Left cardiac atrium (tissue), 4 donors: Measurements from ENCODE around the gene TRIM17. TPM values are rescaled to one million over a fixed set of nuclear protein-coding genes. Genes with fewer than 3 reads are reported as not detected.

Source experiments
- ATAC-seq, 2 donors: fragments of 200-7000 bp; cut with Tn5 transposase; one replicate each; pipeline ENCODE4 v1.9.1; 2020; ENCODE audit warnings: mild to moderate bottlenecking in 2 of 2, moderate library complexity in 2 of 2
- DNase-seq: peaks from one replicate; pipeline ENCODE4 v3.0.0-alpha.2; 2020
- intact Hi-C, 2 donors: fragments of 100-400 bp; cut with DNase I; formaldehyde crosslinking; loops; one replicate each; pipeline versions ENCODE4 v1.14.1 to v1.15.1; 2022 to 2023
- total RNA-seq, 2 donors: library from RNA; stranded (reverse); fragmentation: NEBNext Ultra II Directional; extraction: Animal tissue kit (Norgen Biotek cat#: 25700); gene quantifications; one replicate each; pipeline ENCODE4 v1.2.1, GENCODE V29; 2021
- donor health status: DM: no; HTN: yes; CAD: no.
- donor health status: DM: no; HTN: yes; CAD: no; lungs with severe emphysema.
- donor health status: DM: yes; HTN: yes; CAD: no.
- donor health status: Dilated cardiomyopathy.

The TRIM17 gene
- total RNA-seq, 2 donors from 2014 or later, result 0.42 to 0.88 TPM

- no peak for DNase-seq
- ATAC-seq, result no peak
- intact Hi-C loops, result no loop called here
These were observed 9.3 kb downstream of the TRIM17 start for GRCh38 chr1:228407106-228408040.

- intact Hi-C loops, result no loop called here
- DNase-seq (no peak), ATAC-seq (peak in 1 of 2 donors; percentile 31)
These were observed 10.8 kb downstream of the TRIM17 start for GRCh38 chr1:228405979-228406228.

GRCh38 chr1:228405200-228405978 is 11.3 kb downstream of the TRIM17 start:
- intact Hi-C loops, result no loop called here
- ATAC-seq (no peak), DNase-seq (no peak)

GRCh38 chr1:228404107-228404720 is 12.4 kb downstream of the TRIM17 start:
- ATAC-seq, result no peak
- intact Hi-C loops, result no loop called here
- DNase-seq, result no peak

- DNase-seq, result no peak
- no peak for ATAC-seq
- intact Hi-C loops, result no loop called here
These were observed 13.4 kb downstream of the TRIM17 start for GRCh38 chr1:228403231-228403631.

- ATAC-seq (no peak), DNase-seq (no peak)
- intact Hi-C loops, result no loop called here
These were observed 14.0 kb downstream of the TRIM17 start for GRCh38 chr1:228402641-228403025.

- intact Hi-C loops, result no loop called here
- DNase-seq, result no peak
These were observed 14.7 kb downstream of the TRIM17 start for GRCh38 chr1:228401782-228402640.

GRCh38 chr1:228400692-228401454 is 15.8 kb downstream of the TRIM17 start:
- DNase-seq (no peak), ATAC-seq (no peak)
- intact Hi-C loops, result no loop called here

More at GRCh38 chr1:228401782-228402640, 14.7 kb downstream of the TRIM17 start:
- ATAC-seq, result no peak

GRCh38 chr1:228400237-228400651 is 16.4 kb downstream of the TRIM17 start:
- ATAC-seq (no peak), DNase-seq (no peak)
- intact Hi-C loops, result no loop called here

- intact Hi-C loops, result loop anchor here in 1 of 2 donors (10.0 kb wide), 1 partner anchor 265 kb away; no protein-coding TSS in a partner anchor
- ATAC-seq (no peak), DNase-seq (no peak)
These were observed 17.0 kb downstream of the TRIM17 start for GRCh38 chr1:228399531-228400236.

- intact Hi-C loops, result loop anchor here in 1 of 2 donors (10.0 kb wide), 1 partner anchor 264 kb away; no protein-coding TSS in a partner anchor
- no peak for ATAC-seq
- no peak for DNase-seq
These were observed 17.8 kb downstream of the TRIM17 start for GRCh38 chr1:228398741-228399461.

GRCh38 chr1:228397966-228398365 is 18.7 kb downstream of the TRIM17 start:
- DNase-seq (no peak), ATAC-seq (no peak)
- intact Hi-C loops, result loop anchor here in 1 of 2 donors (10.0 kb wide), 1 partner anchor 263 kb away; no protein-coding TSS in a partner anchor

GRCh38 chr1:228396770-228397662 is 19.6 kb downstream of the TRIM17 start:
- intact Hi-C loops, result loop anchor here in 1 of 2 donors (10.0 kb wide), 1 partner anchor 262 kb away; no protein-coding TSS in a partner anchor
- ATAC-seq (no peak), DNase-seq (no peak)

- DNase-seq, result no peak
- intact Hi-C loops, result loop anchor here in 1 of 2 donors (10.0 kb wide), 1 partner anchor 260 kb away; no protein-coding TSS in a partner anchor
- ATAC-seq, result peak in 1 of 2 donors; percentile 3
These were observed 21.9 kb downstream of the TRIM17 start for GRCh38 chr1:228394571-228395394.
